ENCODE results near the gene FRAT1.
"Not testable (repeated sequence)": the region's sequence is repeated elsewhere in the genome, so short reads cannot be mapped to it uniquely, and the experiment has no call there.

FRAT1 gene

DNA sequence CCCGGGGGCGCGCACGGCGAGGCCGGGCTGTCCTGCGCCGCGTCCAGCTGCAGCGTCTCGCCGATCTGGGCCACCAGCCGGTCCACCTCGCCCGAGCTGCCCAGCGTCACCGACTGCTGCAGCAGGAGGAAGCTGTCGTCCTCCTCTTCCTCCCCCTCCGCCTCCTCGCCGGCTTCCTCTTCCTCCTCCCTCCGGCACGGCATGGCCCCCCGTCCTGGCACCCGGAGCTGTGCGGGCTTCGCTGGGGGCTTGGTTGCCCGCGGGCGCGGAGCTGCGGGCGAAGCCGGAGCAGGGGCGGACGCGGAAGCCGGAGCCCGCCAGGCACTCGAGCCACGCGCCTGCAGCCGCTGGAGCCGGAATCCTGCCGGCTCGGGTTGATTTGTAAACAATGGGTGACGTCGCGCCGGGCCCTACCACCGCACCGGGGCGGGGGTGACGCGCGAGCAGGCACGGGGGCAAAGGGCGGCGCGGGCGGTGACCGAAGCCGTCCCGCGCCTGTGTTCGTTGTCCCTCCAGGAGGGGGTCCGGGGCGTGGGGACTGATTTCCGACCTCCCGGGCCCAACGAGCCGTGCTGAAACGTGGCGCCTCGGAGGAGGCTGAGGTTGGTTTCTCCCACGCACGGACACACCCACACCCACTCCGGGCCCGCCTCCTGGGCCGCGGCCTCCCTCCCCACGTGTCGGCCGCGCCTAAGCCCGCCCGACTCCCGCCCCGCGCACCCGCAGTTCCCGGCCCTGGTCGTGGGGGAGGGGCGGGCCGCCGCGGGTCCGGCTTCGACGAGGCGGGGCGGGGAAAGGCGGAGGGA, 15.5 kb downstream of the FRAT1 start, which contains the start of gene FRAT2:
TSS of gene FRAT2 (minus strand) at position 360 of the 806 bp plus-strand sequence. CDS start at position 203, 157 bp downstream.
- DNase-seq (ENCODE audit: low read depth in 2 of 2) = peak; percentile 59 to 76

- DNase-seq (ENCODE audit: low read depth in 2 of 2) = no peak
These were observed 16.1 kb downstream of the FRAT1 start for GRCh38 chr10:97335188-97335619.

- DNase-seq (ENCODE audit: low read depth in 2 of 2) = no peak
These were observed 16.9 kb downstream of the FRAT1 start for GRCh38 chr10:97336006-97336405.

DNA sequence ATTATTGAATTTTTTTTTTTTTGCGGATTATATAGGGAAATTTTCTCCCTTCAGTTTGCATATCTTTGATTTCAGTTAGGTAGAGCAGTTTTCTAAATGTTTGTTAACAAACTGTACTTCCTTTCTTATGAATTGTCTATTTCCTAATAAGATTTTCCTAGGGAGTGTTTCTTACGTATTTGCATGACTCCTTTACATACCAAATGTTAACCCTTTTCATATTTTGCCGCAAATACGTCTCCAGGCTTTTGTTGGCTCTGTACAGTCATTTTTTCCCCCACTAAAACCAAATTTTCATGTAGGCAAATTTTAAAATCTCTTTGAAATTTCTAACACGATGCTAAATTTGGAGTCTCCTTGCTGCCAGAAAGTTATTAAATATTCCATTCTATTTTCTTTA, 17.4 kb downstream of the FRAT1 start:
- DNase-seq (ENCODE audit: low read depth in 2 of 2) = no peak

- no peak for DNase-seq (ENCODE audit: low read depth in 2 of 2)
These were observed 18.1 kb downstream of the FRAT1 start for GRCh38 chr10:97336942-97337831.

GRCh38 chr10:97338041-97338440, 19.0 kb downstream of the FRAT1 start:
- DNase-seq (ENCODE audit: low read depth in 2 of 2) = no peak

- DNase-seq (ENCODE audit: low read depth in 2 of 2) = no peak
These were observed 22.3 kb downstream of the FRAT1 start for GRCh38 chr10:97341416-97341815.

DNA sequence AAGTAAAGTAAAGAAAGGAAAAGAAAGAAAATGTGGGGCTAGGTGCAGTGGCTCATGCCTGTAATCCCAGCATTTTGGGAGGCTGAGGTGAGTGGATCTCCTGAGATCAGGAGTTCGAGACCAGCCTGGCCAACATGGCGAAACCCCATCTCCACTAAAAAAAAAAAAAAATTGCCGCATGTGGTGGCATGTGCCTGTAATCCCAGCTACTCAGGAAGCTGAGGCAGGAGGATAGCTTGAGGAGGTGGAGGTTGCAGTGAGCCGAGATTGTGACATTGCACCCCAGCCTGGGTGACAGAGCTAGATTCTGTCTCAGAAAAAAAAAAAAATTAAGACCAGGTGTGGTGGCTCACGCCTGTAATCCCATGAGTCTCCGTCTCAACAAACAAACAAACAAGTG, 24.6 kb downstream of the FRAT1 start:
- DNase-seq (ENCODE audit: low read depth in 2 of 2) = not testable (repeated sequence)

DNA sequence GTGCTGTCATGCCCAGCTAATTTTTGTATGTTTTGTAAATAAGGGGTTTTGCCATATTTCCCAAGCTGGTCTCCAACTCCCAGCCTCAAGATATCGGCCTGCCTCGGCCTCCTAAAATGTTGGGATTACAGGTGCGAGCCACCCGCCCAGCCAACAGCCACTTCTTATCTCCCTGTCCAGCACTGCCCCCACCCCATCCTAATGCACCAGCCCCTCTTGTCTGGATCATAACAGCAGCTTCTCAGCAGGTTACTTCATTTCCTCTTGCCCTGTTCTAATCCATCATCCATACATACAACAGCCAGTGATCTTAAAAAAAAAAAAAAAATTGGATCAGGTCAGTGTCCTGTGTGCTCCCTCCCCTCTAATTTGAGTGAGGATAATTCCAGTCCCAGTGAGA, 28.2 kb downstream of the FRAT1 start:
- DNase-seq (ENCODE audit: low read depth in 2 of 2) = no peak

GRCh38 chr10:97349752-97350513, 30.9 kb downstream of the FRAT1 start:
- no peak for DNase-seq (ENCODE audit: low read depth in 2 of 2)

DNA sequence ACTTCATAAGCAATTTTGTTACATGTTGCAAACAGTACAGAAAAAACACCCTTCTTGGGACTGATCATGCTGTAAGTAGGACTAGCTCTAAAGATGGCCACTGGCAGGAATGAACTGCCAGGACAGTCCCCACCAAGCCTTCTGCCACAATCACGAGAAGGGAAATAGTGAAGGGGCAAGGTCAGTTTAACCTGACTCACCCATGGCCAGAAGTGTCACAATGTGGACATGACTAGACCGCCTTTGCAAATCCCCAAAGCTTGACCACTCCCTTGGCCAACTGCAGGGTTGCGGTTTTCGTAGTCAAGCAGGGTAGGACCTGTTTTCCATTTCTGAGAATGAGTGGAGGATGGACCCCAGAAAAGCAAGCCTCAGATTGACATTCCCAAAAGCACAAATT, 34.9 kb downstream of the FRAT1 start:
- DNase-seq (ENCODE audit: low read depth in 2 of 2) = no peak

GRCh38 chr10:97355571-97355975, 36.5 kb downstream of the FRAT1 start:
- DNase-seq (ENCODE audit: low read depth in 2 of 2) = no peak

DNA sequence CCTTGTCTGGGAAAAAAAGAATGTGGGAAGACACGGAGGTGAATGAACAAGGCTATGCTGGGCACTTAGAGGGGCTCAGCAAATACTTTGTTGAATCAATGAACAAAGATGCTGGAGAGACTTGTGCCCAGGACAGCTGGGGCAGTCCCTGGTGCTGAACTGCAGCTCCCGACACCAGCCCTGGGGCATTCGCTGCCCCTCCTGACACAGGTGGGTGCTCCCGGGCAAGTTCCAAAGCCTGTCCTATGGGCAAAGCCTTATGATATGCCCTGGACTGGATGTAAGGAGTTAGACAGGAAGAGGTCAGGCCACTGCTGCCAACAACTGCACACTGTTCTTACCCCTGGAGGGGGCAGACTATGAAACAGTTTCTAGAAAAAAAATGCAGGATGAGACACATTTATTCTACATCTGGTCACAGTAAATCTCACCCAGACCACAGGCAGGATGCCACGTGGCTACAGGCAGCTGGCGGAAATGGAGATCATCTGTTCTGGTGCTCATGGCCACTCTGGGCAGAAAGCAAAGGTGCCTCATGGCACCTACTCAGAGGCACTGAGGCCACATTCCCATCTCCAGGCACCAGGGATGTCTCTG, 37.3 kb downstream of the FRAT1 start:
- no peak for DNase-seq (ENCODE audit: low read depth in 2 of 2)

GRCh38 chr10:97356918-97357317, 37.8 kb downstream of the FRAT1 start:
- DNase-seq (ENCODE audit: low read depth in 2 of 2) = no peak

GRCh38 chr10:97358349-97358748, 39.3 kb downstream of the FRAT1 start:
- DNase-seq (ENCODE audit: low read depth in 2 of 2) = no peak

DNA sequence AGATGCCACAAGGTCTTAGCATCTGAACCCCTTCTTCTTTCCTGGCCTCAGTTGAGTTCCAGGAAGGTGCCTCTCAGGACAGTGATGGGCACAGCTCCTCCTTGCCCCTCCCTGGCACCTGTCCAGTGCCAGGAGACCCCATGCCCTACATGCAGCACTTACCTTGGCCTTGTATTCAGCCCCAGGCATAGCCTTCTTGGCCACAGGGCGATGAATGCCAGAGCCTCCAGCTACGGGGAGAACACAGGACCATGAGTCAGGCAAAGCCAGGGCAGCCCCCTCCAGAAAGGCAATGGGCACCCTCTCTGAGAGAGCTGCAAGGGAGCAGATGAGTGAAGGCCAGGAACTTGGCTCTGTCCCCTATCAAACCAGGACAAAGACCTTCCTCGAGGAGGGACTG, 39.7 kb downstream of the FRAT1 start:
- no peak for DNase-seq (ENCODE audit: low read depth in 2 of 2)

GRCh38 chr10:97360705-97361536, 41.9 kb downstream of the FRAT1 start:
- no peak for DNase-seq (ENCODE audit: low read depth in 2 of 2)

- DNase-seq (ENCODE audit: low read depth in 2 of 2) = no peak
These were observed 42.4 kb downstream of the FRAT1 start for GRCh38 chr10:97361537-97361901.

DNA sequence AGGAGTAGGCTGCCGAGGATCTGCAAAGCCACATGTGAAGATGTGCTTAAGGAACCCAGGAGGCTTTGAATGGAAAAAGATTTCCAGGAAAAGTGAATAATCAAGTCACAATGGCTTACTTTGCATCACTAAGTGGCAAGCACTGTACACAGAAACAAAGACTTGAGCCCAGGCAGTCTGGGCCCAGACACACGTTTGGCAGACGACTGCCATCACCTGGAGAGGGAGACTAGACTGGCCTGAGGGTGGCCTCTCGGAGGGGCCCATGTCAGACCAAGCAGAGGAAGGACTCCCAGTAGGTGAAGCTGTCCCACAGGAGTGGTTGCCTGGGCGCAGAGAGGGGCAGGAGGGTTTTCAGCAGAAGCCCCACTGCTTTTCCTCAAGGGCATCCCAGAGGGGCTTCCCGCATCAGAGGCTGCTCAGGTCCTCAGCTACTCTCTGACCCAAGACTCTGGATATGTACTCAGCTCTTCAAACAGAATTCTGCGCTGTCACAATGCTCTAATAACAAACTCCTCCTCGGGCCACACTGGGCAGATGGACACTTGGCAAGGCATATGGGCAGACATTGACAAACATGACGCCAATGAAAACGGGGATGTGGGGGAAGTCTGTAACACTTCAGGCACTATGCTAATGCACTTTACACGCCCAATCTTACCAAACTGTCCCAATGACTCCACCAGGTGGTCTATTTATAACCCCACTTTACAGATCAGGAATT, 43.4 kb downstream of the FRAT1 start:
- DNase-seq (ENCODE audit: low read depth in 2 of 2) = no peak

GRCh38 chr10:97363071-97363470, 44.0 kb downstream of the FRAT1 start:
- DNase-seq (ENCODE audit: low read depth in 2 of 2) = no peak

Measured in stimulated activated CD4-positive, alpha-beta T cell treated with anti-CD3 and anti-CD28 coated beads, Interleukin-1b, Interleukin-23, amount 100 ng/mL, for 1 hour (primary cell).